ENCODE results near the gene FAF1. TPM values are rescaled to one million over a fixed set of nuclear protein-coding genes. Genes with fewer than 3 reads are reported as not detected.

FAF1 gene
- total RNA-seq, 1 experiment from 2014 or later = 78.7 TPM

DNA sequence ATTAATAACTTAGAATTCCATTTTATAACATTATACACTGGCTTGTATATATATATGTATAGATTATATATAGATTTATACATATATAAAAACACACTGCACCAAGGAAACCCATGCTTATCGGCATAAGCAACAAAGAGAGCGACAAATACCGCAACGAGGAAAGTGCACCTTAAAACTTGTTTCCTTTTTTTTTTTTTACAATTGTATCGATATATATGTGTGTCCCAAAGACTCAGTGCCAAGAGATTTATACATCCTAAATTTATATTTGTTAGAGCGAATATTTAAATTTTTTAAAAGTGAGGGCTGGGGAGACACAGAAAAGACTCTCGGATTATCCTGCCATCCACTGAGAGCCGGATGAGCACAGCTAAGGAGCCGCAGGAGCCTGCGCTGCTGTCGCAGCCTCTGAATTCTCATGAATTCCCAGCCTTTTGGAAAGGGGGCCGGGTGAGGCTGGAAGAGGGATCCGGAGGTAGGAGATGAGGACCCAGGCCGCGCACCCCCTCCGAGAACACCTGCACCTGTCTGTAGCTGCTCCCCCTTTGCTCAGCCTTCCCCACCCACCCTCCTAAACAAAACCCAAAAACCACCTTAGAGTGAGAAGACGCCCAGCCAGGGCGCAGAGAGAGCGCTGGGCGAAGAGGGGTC lies 542.0 kb downstream of the FAF1 start:
- Mint-ChIP-seq H3K4me1 (ENCODE audit: low read depth, unreplicated experiment) (no peaks in the 10 kb centered on the region), H3K27me3 (ENCODE audit: insufficient read depth, unreplicated experiment) (peaks cover 5% of the 10 kb centered on the region), H3K4me3 (ENCODE audit: unreplicated experiment) (no peak overlapping the region), H3K36me3 (ENCODE audit: insufficient read depth, unreplicated experiment) (peaks cover 13% of the 10 kb centered on the region), H3K27ac (ENCODE audit: unreplicated experiment) (no peak overlapping the region), H3K9me3 (ENCODE audit: unreplicated experiment) (no peaks in the 10 kb centered on the region)
- Histone ChIP-seq H3K36me3 (ENCODE audit: control insufficient read depth, insufficient read depth, low read length) (no peaks in the 10 kb centered on the region), H3K4me1 (no peaks in the 10 kb centered on the region), H3K9me3 (no peaks in the 10 kb centered on the region), H3K27me3 (replicated peaks; ENCODE audit: control insufficient read depth, insufficient read depth, low read length) (no peaks in the 10 kb centered on the region), H3K4me3 (ENCODE audit: low read depth, low read length) (no peak overlapping the region)
- POLR2A ChIA-PET = no interaction called here
- CTCF ChIA-PET = no interaction called here
- no peak for DNase-seq
- intact Hi-C loops (cut with micrococcal nuclease; ENCODE audit: unreplicated experiment) = no loop called here
- TF ChIP-seq, protein P1, sequence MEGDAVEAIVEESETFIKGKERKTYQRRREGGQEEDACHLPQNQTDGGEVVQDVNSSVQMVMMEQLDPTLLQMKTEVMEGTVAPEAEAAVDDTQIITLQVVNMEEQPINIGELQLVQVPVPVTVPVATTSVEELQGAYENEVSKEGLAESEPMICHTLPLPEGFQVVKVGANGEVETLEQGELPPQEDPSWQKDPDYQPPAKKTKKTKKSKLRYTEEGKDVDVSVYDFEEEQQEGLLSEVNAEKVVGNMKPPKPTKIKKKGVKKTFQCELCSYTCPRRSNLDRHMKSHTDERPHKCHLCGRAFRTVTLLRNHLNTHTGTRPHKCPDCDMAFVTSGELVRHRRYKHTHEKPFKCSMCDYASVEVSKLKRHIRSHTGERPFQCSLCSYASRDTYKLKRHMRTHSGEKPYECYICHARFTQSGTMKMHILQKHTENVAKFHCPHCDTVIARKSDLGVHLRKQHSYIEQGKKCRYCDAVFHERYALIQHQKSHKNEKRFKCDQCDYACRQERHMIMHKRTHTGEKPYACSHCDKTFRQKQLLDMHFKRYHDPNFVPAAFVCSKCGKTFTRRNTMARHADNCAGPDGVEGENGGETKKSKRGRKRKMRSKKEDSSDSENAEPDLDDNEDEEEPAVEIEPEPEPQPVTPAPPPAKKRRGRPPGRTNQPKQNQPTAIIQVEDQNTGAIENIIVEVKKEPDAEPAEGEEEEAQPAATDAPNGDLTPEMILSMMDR (IDR thresholded peaks at IDR 0.05; ENCODE audit: insufficient read depth in 1 of 2, low read depth in 1 of 2, low read length in 1 of 2, severe bottlenecking in 1 of 2, unreplicated experiment in 1 of 2) = no peak
- no TSS peak for BruUV-seq (replicated peaks)

DNA sequence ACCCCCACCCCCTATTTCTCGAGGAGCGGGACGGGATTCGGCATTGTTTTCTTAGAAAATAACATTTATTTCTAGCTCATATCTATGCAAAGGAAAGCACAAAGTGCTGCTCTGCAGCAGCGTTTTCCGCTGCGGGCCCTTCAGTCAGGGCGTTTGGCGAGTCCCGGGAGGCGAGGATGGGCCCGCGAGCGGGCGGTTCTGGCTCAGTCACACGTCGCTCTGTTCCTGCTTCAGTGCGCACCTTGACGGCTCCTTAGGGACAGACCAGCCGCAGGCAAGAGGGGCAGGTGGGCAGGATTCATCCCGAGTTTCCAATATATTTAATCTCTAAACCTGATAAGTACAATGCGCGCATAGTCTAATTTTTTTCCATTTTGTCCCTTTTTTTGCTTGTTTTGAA lies 542.6 kb downstream of the FAF1 start:
- Mint-ChIP-seq H3K4me3 (ENCODE audit: unreplicated experiment) (no peak overlapping the region), H3K36me3 (ENCODE audit: insufficient read depth, unreplicated experiment) (peaks cover 8% of the 10 kb centered on the region), H3K9me3 (ENCODE audit: unreplicated experiment) (no peaks in the 10 kb centered on the region), H3K4me1 (ENCODE audit: low read depth, unreplicated experiment) (no peaks in the 10 kb centered on the region), H3K27me3 (ENCODE audit: insufficient read depth, unreplicated experiment) (peaks cover 5% of the 10 kb centered on the region), H3K27ac (ENCODE audit: unreplicated experiment) (no peak overlapping the region)
- no peak for DNase-seq
- H3K36me3 ChIP-seq (ENCODE audit: control insufficient read depth, insufficient read depth, low read length) = no peaks in the 10 kb centered on the region
- intact Hi-C loops (cut with micrococcal nuclease; ENCODE audit: unreplicated experiment) = no loop called here
- ChIA-PET POLR2A (no interaction called here), CTCF (no interaction called here)
- H3K27me3 ChIP-seq (replicated peaks; ENCODE audit: control insufficient read depth, insufficient read depth, low read length) = no peaks in the 10 kb centered on the region
- no peak overlapping the region for H3K4me3 ChIP-seq (ENCODE audit: low read depth, low read length)
- BruUV-seq (replicated peaks) = no TSS peak
- no peaks in the 10 kb centered on the region for H3K9me3 ChIP-seq
- no peaks in the 10 kb centered on the region for H3K4me1 ChIP-seq
- TF ChIP-seq, protein P1 (IDR thresholded peaks at IDR 0.05; ENCODE audit: insufficient read depth in 1 of 2, low read depth in 1 of 2, low read length in 1 of 2, severe bottlenecking in 1 of 2, unreplicated experiment in 1 of 2) = no peak

DNA sequence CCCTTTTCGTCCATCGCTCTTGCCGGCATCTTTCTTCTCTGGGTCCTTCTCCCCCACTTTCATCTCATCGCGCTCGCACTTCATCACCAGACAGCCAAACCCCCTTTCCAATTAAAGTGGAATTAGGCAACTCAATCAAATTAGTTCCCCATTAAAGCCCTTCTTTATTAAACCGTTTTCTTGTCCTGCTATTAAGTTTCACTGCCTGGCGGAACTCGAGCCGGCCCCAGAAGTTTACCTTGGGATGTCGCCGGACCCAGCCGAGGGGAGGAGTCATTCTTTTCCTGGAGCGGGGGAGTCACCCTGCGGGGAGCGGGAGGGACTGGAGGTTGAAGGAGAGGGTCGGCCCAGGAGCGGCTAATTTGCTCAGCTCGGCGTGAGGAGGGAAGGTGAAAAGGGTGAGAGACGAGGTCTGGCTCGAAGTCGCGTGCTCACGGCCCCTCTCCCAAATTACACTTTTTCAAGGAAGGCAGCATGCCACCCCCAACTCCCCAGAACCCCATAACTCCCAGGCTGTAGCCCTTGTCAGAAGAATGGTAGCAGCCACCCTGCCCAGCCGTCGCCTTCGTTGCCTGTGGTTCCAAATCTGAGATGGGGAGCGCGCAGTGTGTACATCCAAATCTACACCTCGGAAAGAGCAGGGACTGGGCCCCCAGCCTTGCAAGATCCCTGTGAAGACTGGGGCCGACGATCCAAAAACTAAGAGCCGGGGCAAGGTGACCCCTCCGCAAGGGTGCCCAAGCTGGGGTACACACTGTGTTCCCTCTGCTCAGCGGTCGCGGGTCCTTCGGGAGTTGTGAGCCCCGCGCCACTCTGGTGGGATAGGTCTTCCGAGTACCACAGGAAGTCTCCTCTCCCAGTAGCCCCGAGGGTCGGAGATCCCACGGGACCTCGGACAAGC lies 543.3 kb downstream of the FAF1 start:
- no peaks in the 10 kb centered on the region for H3K9me3 ChIP-seq
- Mint-ChIP-seq H3K36me3 (ENCODE audit: insufficient read depth, unreplicated experiment) (peaks cover 7% of the 10 kb centered on the region), H3K4me3 (ENCODE audit: unreplicated experiment) (no peak overlapping the region), H3K4me1 (ENCODE audit: low read depth, unreplicated experiment) (no peaks in the 10 kb centered on the region), H3K27ac (ENCODE audit: unreplicated experiment) (no peak overlapping the region), H3K27me3 (ENCODE audit: insufficient read depth, unreplicated experiment) (peaks cover 5% of the 10 kb centered on the region), H3K9me3 (ENCODE audit: unreplicated experiment) (no peaks in the 10 kb centered on the region)
- H3K4me1 ChIP-seq = no peaks in the 10 kb centered on the region
- H3K4me3 ChIP-seq (ENCODE audit: low read depth, low read length) = no peak overlapping the region
- BruUV-seq (replicated peaks) = no TSS peak
- intact Hi-C loops (cut with micrococcal nuclease; ENCODE audit: unreplicated experiment) = no loop called here
- CTCF ChIA-PET = no interaction called here
- no peaks in the 10 kb centered on the region for H3K27me3 ChIP-seq (replicated peaks; ENCODE audit: control insufficient read depth, insufficient read depth, low read length)
- POLR2A ChIA-PET = no interaction called here
- TF ChIP-seq, protein P1 (IDR thresholded peaks at IDR 0.05; ENCODE audit: insufficient read depth in 1 of 2, low read depth in 1 of 2, low read length in 1 of 2, severe bottlenecking in 1 of 2, unreplicated experiment in 1 of 2) = no peak
- H3K36me3 ChIP-seq (ENCODE audit: control insufficient read depth, insufficient read depth, low read length) = no peaks in the 10 kb centered on the region
- no peak for DNase-seq
